ENCODE measurements around the gene ZFPM1. TPM values are rescaled to one million over a fixed set of nuclear protein-coding genes. Genes with fewer than 3 reads are reported as not detected.

ZFPM1 gene
- polyA plus RNA-seq, 1 experiment = 0.20 TPM

DNA sequence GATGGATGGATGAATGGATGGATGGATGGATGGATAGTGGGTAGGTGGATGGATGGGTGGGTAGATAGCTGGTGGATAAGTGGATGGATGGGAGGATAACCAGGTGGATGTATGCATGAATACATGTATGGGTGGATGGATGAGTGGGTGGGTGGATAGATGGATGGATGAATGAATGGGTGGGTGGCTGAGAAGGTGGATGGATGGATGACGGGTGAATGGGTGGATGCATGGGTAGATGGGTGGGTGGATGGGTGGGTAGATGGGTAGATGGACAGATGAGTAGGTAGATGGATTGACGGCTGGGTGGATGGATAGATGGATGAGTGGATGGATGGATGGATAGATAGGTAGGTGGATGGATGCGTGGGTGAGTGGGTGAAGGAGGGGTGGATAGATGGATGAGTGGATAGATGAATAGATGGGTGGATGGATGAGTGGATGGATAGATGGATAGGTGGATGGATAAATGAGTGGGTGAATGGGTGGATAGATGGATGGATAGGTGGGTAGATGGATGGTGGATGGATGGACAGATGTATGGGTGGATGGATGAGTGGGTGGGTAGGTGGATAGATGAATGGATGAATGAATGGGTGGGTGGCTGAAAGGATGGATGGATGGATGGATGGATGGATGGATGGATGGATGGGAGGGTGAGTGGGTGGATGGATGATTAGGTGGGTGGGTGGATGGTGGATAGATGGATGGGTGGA is 67.0 kb downstream of the ZFPM1 start:
- H3K27me3 ChIP-seq (ENCODE audit: control insufficient read depth, insufficient read depth, low read length) = no peaks in the 10 kb centered on the region
- TF ChIP-seq, protein P1, sequence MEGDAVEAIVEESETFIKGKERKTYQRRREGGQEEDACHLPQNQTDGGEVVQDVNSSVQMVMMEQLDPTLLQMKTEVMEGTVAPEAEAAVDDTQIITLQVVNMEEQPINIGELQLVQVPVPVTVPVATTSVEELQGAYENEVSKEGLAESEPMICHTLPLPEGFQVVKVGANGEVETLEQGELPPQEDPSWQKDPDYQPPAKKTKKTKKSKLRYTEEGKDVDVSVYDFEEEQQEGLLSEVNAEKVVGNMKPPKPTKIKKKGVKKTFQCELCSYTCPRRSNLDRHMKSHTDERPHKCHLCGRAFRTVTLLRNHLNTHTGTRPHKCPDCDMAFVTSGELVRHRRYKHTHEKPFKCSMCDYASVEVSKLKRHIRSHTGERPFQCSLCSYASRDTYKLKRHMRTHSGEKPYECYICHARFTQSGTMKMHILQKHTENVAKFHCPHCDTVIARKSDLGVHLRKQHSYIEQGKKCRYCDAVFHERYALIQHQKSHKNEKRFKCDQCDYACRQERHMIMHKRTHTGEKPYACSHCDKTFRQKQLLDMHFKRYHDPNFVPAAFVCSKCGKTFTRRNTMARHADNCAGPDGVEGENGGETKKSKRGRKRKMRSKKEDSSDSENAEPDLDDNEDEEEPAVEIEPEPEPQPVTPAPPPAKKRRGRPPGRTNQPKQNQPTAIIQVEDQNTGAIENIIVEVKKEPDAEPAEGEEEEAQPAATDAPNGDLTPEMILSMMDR (IDR thresholded peaks at IDR 0.05; ENCODE audit: low read depth, low read length) = no peak
- no peaks in the 10 kb centered on the region for H3K9me3 ChIP-seq (ENCODE audit: control insufficient read depth, insufficient read depth, low read length)
- H3K27ac ChIP-seq (ENCODE audit: low read depth, low read length) = no peak overlapping the region
- POLR2A ChIA-PET = no interaction called here
- no peak for DNase-seq (ENCODE audit: low read depth, low spot score)
- no peak overlapping the region for H3K4me3 ChIP-seq (ENCODE audit: low read depth, low read length)
- CTCF ChIA-PET = no interaction called here

DNA sequence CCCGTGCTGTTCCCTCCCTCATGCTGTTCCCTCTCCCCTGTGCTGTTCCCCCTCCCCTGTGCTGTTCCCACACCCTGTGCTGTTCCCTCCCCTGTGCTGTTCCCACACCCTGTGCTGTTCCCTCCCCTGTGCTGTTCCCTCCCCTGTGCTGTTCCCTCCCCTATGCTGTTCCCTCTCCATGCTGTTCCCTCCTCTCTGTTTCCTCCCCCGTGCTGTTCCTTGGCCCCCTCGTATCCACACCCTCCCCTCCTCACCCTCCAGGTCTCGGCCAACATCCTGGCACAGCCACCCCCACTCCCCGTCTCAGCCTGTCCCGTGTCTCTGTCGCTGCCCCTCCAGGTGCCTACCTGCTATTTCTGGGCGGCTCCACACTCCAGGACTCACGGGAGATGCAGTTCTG is 68.6 kb downstream of the ZFPM1 start:
- TF ChIP-seq, protein P1 (IDR thresholded peaks at IDR 0.05; ENCODE audit: low read depth, low read length) = no peak
- Histone ChIP-seq H3K27me3 (ENCODE audit: control insufficient read depth, insufficient read depth, low read length) (no peaks in the 10 kb centered on the region), H3K27ac (ENCODE audit: low read depth, low read length) (no peak overlapping the region), H3K4me3 (ENCODE audit: low read depth, low read length) (no peak overlapping the region), H3K9me3 (ENCODE audit: control insufficient read depth, insufficient read depth, low read length) (no peaks in the 10 kb centered on the region)
- ChIA-PET CTCF (no interaction called here), POLR2A (interaction anchor here (1.4 kb wide), 1 partner anchor 69 kb away, joined by 4 read pairs; the partner anchor contains the start of gene ZFPM1)
- DNase-seq (ENCODE audit: low read depth, low spot score) = no peak

DNA sequence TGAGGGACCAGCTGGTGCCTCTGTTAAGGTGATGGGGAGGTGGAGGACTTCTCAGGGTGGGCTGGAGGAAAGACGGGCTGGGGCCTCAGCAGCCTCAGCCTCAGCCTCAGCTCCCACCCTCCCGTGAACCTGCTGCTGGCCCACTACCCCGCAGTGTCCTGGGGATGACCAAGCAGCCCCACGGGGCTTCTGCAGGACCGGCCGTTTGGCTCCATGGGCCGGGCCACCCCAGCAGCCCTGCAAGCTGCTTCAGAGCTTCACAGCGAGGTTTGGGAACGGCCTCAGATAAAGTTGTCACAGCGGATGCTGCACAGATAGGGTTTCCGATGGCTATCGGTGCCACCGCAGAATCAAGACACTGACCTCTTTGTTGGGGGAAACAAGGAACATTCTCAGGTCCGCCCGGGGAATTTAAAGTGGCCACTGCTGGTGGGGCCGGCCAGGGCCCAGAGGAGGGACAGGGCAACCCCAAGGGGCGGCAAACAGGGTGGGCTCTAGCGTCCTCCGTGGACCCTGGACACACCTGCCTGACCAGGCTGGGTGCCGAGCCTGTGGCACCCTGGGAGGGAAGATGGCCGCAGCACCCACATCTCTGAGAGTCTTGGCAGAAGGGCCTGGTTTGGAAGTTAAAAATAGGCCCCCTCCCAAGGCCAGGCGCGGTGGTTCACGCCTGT is 69.3 kb downstream of the ZFPM1 start:
- Histone ChIP-seq H3K4me3 (ENCODE audit: low read depth, low read length) (no peak overlapping the region), H3K9me3 (ENCODE audit: control insufficient read depth, insufficient read depth, low read length) (no peaks in the 10 kb centered on the region), H3K27me3 (ENCODE audit: control insufficient read depth, insufficient read depth, low read length) (no peaks in the 10 kb centered on the region), H3K27ac (ENCODE audit: low read depth, low read length) (no peak overlapping the region)
- POLR2A ChIA-PET = interaction anchor here (0.7 to 1.4 kb wide), 2 partner anchors 70 to 145 kb away, joined by 4 to 7 read pairs; partner anchors contain the start of gene ZFPM1
- TF ChIP-seq, protein P1 (IDR thresholded peaks at IDR 0.05; ENCODE audit: low read depth, low read length) = no peak
- CTCF ChIA-PET = no interaction called here
- no peak for DNase-seq (ENCODE audit: low read depth, low spot score)

DNA sequence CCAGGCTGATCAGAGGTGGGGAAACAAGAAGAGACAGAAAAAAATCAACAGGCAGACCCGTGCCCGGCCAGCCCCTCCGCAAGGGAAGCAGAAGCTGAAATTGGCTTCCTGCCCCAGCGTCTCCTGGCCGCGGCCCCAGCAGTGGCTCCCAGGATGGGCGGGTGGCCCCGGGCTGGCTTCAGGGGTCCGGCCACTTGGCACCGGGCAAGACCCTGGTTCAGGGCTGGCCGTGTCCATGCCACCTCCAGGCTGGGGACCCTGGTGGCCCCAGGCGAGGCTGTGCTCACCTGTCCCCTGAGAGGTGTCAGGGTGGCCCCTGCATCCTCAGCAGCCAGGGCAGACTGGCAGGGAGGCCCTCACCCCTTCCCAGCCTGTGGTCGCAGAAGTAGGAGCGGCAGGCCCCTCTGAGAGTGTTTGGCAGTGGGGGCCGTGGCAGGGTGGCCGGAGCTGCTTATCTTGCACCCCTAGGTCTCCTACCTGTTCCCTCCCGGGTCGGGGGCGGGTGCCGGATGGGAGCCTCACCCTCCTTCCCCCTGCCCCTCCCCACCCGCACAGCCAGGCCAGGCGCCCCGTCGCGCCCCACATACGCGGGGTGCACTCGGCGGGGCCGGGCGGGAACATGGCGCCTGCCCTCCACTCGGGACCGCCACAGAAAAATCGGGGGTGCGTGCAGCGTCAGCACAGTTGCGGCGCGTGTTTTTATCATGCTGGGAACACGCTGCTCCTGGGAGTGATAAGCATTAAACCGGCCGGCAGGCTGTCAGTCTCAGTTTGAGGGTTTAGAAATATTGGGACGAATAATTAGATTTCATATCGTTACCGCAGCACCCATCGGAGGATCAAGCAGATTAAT is 70.5 kb downstream of the ZFPM1 start:
- no peaks in the 10 kb centered on the region for H3K27me3 ChIP-seq (ENCODE audit: control insufficient read depth, insufficient read depth, low read length)
- POLR2A ChIA-PET = no interaction called here
- TF ChIP-seq, protein P1 (IDR thresholded peaks at IDR 0.05; ENCODE audit: low read depth, low read length) = no peak
- H3K27ac ChIP-seq (ENCODE audit: low read depth, low read length) = no peak overlapping the region
- H3K4me3 ChIP-seq (ENCODE audit: low read depth, low read length) = no peak overlapping the region
- no peak for DNase-seq (ENCODE audit: low read depth, low spot score)
- no peaks in the 10 kb centered on the region for H3K9me3 ChIP-seq (ENCODE audit: control insufficient read depth, insufficient read depth, low read length)
- CTCF ChIA-PET = no interaction called here

Measured in AG04450 (cell line).